T-helper 2 cell treated with Interferon-gamma antibody and Interleukin-4, amounts not matched to agents 5 μg/mL and 100 μg/mL, for 36 hours (primary cell): Measurements from ENCODE around the gene TMEM132D.
"Not testable (repeated sequence)": the region's sequence is repeated elsewhere in the genome, so short reads cannot be mapped to it uniquely, and the experiment has no call there.

Experiments
- DNase-seq: peaks from one replicate; pipeline ENCODE4 v3.0.0; 2021; ENCODE audit warnings: low spot score
- H3K27ac Mint-ChIP-seq: one replicate; pipeline ENCODE4 v1.8.0; 2021; ENCODE audit warnings: mild to moderate bottlenecking, mixed read lengths
- H3K27me3 Mint-ChIP-seq: one replicate; pipeline ENCODE4 v1.8.0; 2021; ENCODE audit warnings: low read depth, mixed read lengths
- H3K36me3 Mint-ChIP-seq: one replicate; pipeline ENCODE4 v1.8.0; 2021; ENCODE audit warnings: low read depth, mixed read lengths
- H3K4me1 Mint-ChIP-seq: one replicate; pipeline ENCODE4 v1.8.0; 2021; ENCODE audit warnings: low read depth, mixed read lengths
- H3K4me3 Mint-ChIP-seq: one replicate; pipeline ENCODE4 v1.8.0; 2022; ENCODE audit warnings: mild to moderate bottlenecking, moderate library complexity, mixed read lengths
- H3K9me3 Mint-ChIP-seq: one replicate; pipeline ENCODE4 v1.8.0; 2021; ENCODE audit warnings: mixed read lengths

The TMEM132D gene

GRCh38 chr12:129900306-129900705 lies 3.5 kb downstream of the TMEM132D start:
- no peak for DNase-seq
- H3K4me3 Mint-ChIP-seq = no peak overlapping the region
- H3K27ac Mint-ChIP-seq = no peak overlapping the region
- H3K9me3 Mint-ChIP-seq = no peaks in the 10 kb centered on the region
- H3K36me3 Mint-ChIP-seq = no peaks in the 10 kb centered on the region
- H3K27me3 Mint-ChIP-seq = peaks cover 23% of the 10 kb centered on the region
- no peaks in the 10 kb centered on the region for H3K4me1 Mint-ChIP-seq

- not testable (repeated sequence) for H3K27ac Mint-ChIP-seq, H3K4me3 Mint-ChIP-seq, H3K4me1 Mint-ChIP-seq, H3K9me3 Mint-ChIP-seq, DNase-seq, H3K36me3 Mint-ChIP-seq
- peaks cover 13% of the 10 kb centered on the region for H3K27me3 Mint-ChIP-seq
Measured at GRCh38 chr12:129899045-129899444, 4.8 kb downstream of the TMEM132D start.

- no peaks in the 10 kb centered on the region for H3K4me1 Mint-ChIP-seq
- no peaks in the 10 kb centered on the region for H3K36me3 Mint-ChIP-seq
- H3K27me3 Mint-ChIP-seq = no peaks in the 10 kb centered on the region
- no peaks in the 10 kb centered on the region for H3K9me3 Mint-ChIP-seq
- H3K27ac Mint-ChIP-seq = no peak overlapping the region
- DNase-seq = no peak
- no peak overlapping the region for H3K4me3 Mint-ChIP-seq
Measured at GRCh38 chr12:129893691-129894090, 10.1 kb downstream of the TMEM132D start.

- no peak for DNase-seq
- Mint-ChIP-seq H3K4me3 (no peak overlapping the region), H3K4me1 (no peaks in the 10 kb centered on the region), H3K36me3 (no peaks in the 10 kb centered on the region), H3K9me3 (no peaks in the 10 kb centered on the region), H3K27me3 (no peaks in the 10 kb centered on the region), H3K27ac (no peak overlapping the region)
Measured at GRCh38 chr12:129887101-129887500, 16.7 kb downstream of the TMEM132D start.

- no peak overlapping the region for H3K27ac Mint-ChIP-seq
- H3K36me3 Mint-ChIP-seq = no peaks in the 10 kb centered on the region
- no peaks in the 10 kb centered on the region for H3K27me3 Mint-ChIP-seq
- H3K4me1 Mint-ChIP-seq = no peaks in the 10 kb centered on the region
- DNase-seq = no peak
- H3K4me3 Mint-ChIP-seq = no peak overlapping the region
- H3K9me3 Mint-ChIP-seq = no peaks in the 10 kb centered on the region
Measured at GRCh38 chr12:129886541-129886940, 17.3 kb downstream of the TMEM132D start.

- Mint-ChIP-seq H3K4me3 (no peak overlapping the region), H3K4me1 (no peaks in the 10 kb centered on the region), H3K27ac (no peak overlapping the region), H3K36me3 (no peaks in the 10 kb centered on the region), H3K27me3 (no peaks in the 10 kb centered on the region), H3K9me3 (no peaks in the 10 kb centered on the region)
- no peak for DNase-seq
Measured at GRCh38 chr12:129885287-129885686, 18.5 kb downstream of the TMEM132D start.

GRCh38 chr12:129877411-129877810 lies 26.4 kb downstream of the TMEM132D start:
- Mint-ChIP-seq H3K4me1 (no peaks in the 10 kb centered on the region), H3K36me3 (no peaks in the 10 kb centered on the region), H3K27me3 (no peaks in the 10 kb centered on the region), H3K9me3 (no peaks in the 10 kb centered on the region), H3K4me3 (no peak overlapping the region), H3K27ac (no peak overlapping the region)
- DNase-seq = no peak

GRCh38 chr12:129873833-129874208 lies 30.0 kb downstream of the TMEM132D start:
- H3K27ac Mint-ChIP-seq = no peak overlapping the region

GRCh38 chr12:129873111-129873832 lies 30.6 kb downstream of the TMEM132D start:
- Mint-ChIP-seq H3K4me3 (no peak overlapping the region), H3K36me3 (no peaks in the 10 kb centered on the region), H3K27ac (no peak overlapping the region), H3K9me3 (no peaks in the 10 kb centered on the region), H3K4me1 (no peaks in the 10 kb centered on the region), H3K27me3 (no peaks in the 10 kb centered on the region)
- no peak for DNase-seq

More at GRCh38 chr12:129873833-129874208, 30.0 kb downstream of the TMEM132D start:
- H3K36me3 Mint-ChIP-seq = no peaks in the 10 kb centered on the region
- H3K4me3 Mint-ChIP-seq = no peak overlapping the region
- no peaks in the 10 kb centered on the region for H3K27me3 Mint-ChIP-seq
- DNase-seq = no peak
- no peaks in the 10 kb centered on the region for H3K9me3 Mint-ChIP-seq
- no peaks in the 10 kb centered on the region for H3K4me1 Mint-ChIP-seq

GRCh38 chr12:129871991-129872972 lies 31.5 kb downstream of the TMEM132D start:
- no peaks in the 10 kb centered on the region for H3K4me1 Mint-ChIP-seq
- no peak overlapping the region for H3K27ac Mint-ChIP-seq
- H3K27me3 Mint-ChIP-seq = no peaks in the 10 kb centered on the region
- no peak for DNase-seq
- H3K4me3 Mint-ChIP-seq = no peak overlapping the region
- H3K36me3 Mint-ChIP-seq = no peaks in the 10 kb centered on the region
- H3K9me3 Mint-ChIP-seq = peaks cover 4% of the 10 kb centered on the region

- peaks cover 11% of the 10 kb centered on the region for H3K9me3 Mint-ChIP-seq
- H3K27me3 Mint-ChIP-seq = no peaks in the 10 kb centered on the region
- no peaks in the 10 kb centered on the region for H3K4me1 Mint-ChIP-seq
- no peaks in the 10 kb centered on the region for H3K36me3 Mint-ChIP-seq
- no peak overlapping the region for H3K4me3 Mint-ChIP-seq
- no peak for DNase-seq
- H3K27ac Mint-ChIP-seq = no peak overlapping the region
Measured at GRCh38 chr12:129870796-129871195, 33.0 kb downstream of the TMEM132D start.

GRCh38 chr12:129870136-129870535 lies 33.7 kb downstream of the TMEM132D start:
- no peak overlapping the region for H3K27ac Mint-ChIP-seq
- H3K9me3 Mint-ChIP-seq = peaks cover 18% of the 10 kb centered on the region
- no peak for DNase-seq
- no peaks in the 10 kb centered on the region for H3K4me1 Mint-ChIP-seq
- no peaks in the 10 kb centered on the region for H3K27me3 Mint-ChIP-seq
- H3K4me3 Mint-ChIP-seq = no peak overlapping the region
- no peaks in the 10 kb centered on the region for H3K36me3 Mint-ChIP-seq

- Mint-ChIP-seq H3K27me3 (no peaks in the 10 kb centered on the region), H3K4me1 (no peaks in the 10 kb centered on the region), H3K36me3 (no peaks in the 10 kb centered on the region), H3K9me3 (peaks cover 21% of the 10 kb centered on the region), H3K27ac (no peak overlapping the region), H3K4me3 (no peak overlapping the region)
- no peak for DNase-seq
Measured at GRCh38 chr12:129868575-129868974, 35.2 kb downstream of the TMEM132D start.

GRCh38 chr12:129863938-129864337 lies 39.9 kb downstream of the TMEM132D start:
- Mint-ChIP-seq H3K4me3 (no peak overlapping the region), H3K27ac (no peak overlapping the region), H3K27me3 (no peaks in the 10 kb centered on the region), H3K9me3 (peaks cover 26% of the 10 kb centered on the region), H3K4me1 (no peaks in the 10 kb centered on the region), H3K36me3 (no peaks in the 10 kb centered on the region)
- DNase-seq = no peak
